ENCODE data around the gene CNPY1.

The CNPY1 gene

DNA sequence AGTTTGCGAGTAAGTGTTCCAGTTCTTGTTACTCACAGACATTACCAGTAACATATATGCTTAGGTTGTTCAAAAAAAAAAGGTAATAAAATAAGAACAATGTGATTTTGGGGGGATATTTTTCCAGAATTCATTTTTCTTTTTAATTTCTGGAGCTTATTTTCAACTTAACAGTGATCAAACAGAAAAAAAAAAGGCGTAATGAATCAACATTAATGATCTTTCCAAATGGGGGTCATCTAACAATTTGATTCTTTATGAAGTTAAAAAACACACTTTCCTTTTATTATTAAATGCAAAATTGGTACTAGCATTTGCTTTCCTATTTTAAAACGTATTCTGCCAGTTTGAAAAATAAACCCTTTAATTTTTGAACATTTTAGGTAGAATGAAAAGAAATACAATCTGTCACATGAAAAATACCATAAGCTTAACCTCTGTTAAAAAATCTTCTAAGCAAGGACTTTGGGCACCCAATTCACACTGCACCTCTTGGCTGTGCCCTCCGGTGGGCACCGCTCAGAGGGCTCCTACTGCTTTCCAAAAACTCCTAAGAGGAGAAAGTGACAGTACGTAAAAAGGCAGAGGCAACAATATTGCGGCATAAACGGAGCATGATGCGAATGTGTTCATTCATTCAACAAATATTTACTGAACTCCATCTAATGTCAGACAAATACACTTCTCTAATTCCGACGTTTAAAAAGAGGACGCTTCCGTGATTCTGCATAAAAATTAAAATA lies 32.6 kb downstream of the CNPY1 start:
- no peak for DNase-seq

GRCh38 chr7:155512246-155512887 lies 34.0 kb downstream of the CNPY1 start:
- DNase-seq: no peak

- DNase-seq: no peak
Measured at GRCh38 chr7:155511702-155511996, 34.7 kb downstream of the CNPY1 start.

DNA sequence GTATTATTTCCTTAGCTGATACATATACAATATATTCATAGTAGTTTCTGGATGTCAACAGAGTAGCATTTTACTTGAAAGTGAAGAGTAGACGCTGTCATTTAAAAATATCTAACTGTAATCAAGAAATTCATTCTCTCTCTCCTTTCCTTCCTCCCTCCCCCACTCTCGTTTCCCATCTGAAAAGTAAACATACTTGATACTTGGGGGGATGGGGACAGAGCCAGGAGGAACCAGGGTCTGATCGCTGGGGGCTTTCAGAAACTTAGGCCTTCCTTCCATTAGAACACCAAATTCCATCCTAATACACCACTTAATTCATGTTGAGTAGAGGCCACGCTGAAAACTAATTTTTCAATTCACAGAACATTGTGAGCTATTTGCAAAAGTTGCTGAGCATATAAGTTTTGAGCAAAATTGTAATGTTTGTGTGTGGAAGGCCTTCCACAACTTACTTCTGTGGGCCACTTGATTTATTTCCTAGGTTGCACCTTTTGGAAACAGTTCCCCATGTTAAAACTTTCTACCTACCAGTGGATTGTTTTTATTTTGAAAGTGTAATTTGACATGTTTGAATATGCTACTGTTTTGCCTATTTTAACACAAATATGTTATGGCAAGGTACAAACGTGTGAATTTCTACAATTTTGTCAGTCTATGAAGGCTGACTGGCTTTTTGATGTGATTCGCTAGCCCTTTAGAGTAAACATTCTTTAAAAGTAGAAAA lies 35.2 kb downstream of the CNPY1 start:
- no peak for DNase-seq

DNA sequence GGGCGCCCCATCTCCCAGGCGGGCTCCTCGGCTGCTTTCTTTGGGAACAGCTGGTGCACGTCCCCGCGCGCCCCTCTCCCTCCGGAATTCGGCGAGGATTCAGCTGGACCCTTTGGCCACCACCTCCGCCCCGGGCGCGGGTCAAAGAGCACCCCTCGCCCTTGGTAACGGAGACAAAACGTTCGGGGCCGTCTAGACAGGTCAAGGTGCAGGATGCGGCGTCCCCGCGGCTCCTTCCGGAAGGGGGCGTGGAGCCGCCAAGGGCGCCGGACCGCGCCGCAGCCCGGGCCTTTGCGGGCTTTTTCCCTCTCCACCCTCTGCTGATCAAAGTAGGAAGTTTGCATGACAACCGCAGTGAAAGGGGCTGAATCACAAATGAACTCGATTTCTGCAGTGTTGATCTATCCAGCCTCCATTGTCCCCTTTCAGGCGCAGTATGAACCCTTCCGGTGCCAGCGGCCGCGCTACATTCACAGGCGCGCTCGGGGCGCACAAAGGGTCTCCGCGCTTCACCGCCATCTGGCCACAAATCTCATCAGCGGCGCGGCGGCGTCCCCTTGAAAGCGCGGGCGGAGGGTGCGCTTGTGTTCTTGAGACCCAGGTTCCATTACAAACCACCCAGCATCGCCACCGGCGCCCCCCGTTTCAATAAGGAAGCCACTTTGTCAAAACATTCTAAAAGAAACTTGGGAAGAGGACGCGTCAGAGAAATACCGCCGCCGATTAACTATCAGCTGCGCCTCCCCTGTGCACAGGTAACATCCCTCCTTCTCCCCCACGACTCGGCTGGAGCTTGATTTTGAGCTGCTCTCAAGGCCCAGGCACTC lies 36.4 kb downstream of the CNPY1 start:
- DNase-seq: no peak

DNA sequence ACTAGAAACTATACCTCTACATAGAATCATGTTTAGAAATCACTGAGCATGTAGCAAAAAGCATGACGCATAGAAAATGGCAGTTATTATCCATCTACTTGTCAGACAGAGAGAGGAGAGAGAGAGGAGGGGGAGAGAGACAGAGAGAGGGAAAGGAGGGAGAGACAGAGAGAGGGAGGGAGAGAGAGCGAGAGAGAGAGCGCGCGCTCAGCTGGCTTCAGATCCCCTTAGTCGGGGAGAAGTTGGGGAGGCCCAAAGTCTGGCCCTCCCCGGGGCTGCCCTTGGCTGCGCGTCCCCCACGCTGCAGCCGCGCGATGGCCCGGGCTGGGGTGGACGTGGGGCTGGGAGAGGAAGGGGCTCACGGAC lies 37.0 kb downstream of the CNPY1 start:
- no peak for DNase-seq

DNA sequence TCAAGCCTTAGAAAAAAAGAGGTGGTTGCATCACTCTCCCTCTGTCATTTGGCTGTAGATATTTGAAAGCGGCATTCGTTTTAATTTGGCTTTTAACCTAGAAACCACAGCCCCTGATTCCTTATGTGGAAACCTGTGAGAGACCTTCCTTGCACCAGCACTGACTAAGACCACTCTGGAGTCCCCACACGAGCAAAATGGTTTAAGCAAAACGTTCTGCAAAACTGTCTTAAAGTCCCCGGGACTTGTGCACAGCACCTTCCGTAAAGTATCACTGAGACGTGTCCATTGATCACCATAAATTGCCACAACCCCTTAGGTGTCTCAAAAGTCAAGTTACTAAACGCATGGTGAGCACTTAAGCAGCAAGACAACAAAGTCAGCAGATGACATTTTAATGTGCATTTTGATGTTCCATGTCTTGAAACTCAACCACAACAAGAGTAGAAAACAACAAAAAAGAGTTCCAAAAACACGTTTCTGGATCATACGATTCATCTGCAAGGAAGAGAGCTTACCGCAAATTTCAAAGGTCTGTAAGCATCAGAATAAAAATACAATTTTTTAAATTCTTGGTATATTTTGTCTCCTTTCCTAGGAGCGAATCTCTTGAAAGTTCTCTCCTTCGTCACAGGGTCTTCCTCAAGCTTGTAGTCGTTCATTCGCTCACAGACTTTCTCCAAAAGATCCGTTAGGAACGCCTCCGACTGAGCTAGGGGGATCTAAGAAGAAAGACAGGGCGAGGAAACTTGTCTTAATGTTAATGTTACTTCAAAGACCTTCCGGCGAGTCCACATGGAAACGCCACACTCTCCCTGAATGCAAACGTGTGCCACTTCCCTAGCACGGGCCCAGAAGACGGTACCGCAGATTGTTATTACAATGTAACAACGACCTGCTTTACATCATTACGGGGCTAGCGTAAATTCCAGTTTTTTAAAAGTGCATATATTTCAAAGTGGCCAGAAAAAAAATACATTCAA lies 37.7 kb downstream of the CNPY1 start:
- no peak for DNase-seq

- no peak for DNase-seq
Measured at GRCh38 chr7:155507576-155507975, 38.8 kb downstream of the CNPY1 start.

DNA sequence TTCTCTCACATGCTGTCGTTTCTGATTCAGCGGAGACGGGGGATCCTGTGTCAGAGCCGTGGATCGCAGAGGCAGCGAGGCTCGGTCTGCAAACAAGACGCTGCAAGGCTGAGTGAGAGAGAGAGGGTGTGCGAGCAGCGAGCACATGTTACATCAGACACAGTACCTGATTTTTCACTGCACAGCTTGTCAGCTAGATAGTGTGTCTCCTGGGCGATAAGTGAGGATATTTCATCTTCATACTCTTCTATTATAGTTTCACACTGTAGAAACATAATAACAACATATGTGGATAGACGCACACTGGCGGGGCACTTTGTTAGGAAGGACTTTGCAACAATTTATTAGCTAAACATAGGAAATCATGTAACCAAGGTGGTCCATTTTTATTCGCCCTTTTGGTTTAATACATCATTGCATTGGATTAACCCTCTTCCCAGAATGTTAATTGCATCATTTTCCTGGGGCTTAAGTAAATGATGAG lies 39.5 kb downstream of the CNPY1 start:
- DNase-seq: no peak

DNA sequence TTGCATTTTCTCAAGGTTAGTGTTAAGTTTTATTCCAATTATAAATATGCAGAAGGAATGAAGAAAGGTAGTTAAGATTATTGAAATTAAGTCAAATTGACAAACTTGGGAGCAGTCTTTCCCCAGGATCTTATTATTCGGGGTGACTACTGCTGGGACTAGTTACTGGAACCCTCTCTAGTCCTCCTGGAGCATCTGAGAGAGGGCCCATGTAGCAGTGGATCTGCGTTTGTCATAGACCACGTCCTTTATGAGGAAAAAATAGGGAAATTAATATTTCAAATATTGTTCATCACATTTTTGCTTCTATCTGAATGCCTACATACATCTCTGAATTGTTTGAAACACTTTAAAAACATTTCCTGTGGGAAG lies 41.0 kb downstream of the CNPY1 start:
- no peak for DNase-seq

DNA sequence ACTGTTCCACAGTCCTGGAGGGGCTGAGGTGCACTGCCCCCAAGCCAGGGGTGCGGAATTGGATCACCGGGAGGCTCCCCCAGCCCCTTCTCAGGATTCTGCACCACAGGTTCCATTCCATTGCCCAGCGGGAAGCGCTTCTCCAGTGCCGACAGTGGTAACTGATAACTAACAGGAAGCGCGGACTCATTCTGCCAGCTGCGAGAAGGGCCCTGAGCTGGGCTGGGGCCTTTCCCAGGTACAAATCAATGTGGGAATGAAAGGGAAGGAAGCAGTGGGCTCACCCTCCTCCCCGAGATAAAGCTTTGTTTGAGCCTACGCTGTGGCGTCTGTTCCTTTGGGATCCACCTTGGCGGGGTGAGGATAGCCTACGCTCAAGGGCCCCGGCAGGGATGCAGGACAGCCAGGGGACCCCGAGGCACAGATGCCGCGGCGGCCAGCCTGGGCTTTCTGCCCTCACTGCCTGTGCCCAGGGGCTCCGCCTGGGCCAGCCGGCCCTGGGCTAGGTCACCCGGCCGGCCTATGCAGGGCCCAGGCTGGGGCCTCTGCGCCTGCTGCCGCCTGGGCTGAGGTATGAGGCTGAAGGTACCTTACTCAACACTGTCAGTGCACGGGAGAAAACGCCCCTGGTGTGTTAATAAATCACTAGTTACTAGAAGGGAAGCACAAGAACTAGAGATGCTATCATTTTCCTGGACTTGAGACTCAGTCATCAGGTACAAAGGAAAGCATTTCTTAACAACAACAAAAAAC lies 49.0 kb downstream of the CNPY1 start:
- DNase-seq: no peak

GRCh38 chr7:155496267-155497005 lies 49.9 kb downstream of the CNPY1 start:
- no peak for DNase-seq

- DNase-seq: no peak
Measured at GRCh38 chr7:155495440-155496248, 50.7 kb downstream of the CNPY1 start.

DNA sequence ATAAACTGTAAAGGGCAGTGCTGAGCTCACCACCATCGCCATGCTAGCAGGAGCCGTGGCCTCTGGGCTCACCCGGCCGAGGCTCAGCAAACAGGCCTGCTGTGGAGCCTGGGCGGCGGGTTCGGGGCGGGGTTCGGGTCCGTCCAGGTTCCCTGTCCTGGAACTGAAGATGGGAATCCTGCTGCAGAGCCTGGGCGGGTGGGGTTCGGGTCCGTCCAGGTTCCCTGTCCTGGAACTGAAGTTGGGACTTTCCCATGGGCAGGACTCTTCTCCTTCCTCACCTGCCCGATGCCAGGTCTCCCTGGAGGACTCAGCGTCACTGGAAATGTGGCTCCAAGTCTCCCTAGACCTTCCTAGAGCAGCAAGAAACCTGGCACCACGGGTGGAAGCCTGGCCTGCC lies 51.8 kb downstream of the CNPY1 start:
- no peak for DNase-seq

DNA sequence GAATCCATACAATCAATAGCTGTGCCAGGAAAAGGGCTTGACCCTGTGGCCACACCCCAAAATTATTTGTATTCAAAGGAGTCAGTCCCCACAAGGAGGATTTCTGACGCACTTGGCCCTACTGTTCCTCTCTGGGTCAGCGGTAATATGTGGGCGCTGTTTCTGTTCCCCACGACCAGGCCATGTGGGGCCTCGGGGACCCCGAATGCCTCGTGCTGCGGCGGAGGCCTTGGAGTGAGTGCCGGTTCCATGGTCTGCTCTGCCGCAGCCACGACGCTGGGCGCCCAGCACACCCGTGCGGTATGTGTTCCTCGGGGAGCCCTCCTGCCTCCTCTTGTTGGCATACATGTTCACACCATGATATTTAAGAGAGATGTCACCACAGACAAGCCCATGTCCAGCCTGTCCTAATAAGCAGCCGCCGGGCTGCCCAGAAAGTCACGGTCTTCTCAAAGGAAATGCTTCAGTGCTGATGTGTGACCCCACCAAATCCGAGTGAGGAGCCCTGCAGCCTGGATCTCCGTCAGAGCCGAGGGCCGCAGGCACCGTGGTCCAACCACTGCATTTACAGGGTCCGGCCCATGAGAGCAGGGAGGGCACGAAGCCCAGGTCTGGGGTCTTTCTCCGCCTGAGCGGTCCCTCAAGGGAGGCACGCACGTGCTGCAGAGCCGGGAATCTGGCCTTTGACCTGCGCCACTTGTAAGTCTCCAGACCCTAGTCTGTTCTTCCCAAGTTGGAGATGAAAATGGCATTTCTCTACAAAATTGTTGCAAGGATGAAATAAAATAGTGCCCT lies 52.4 kb downstream of the CNPY1 start:
- DNase-seq: no peak

DNA sequence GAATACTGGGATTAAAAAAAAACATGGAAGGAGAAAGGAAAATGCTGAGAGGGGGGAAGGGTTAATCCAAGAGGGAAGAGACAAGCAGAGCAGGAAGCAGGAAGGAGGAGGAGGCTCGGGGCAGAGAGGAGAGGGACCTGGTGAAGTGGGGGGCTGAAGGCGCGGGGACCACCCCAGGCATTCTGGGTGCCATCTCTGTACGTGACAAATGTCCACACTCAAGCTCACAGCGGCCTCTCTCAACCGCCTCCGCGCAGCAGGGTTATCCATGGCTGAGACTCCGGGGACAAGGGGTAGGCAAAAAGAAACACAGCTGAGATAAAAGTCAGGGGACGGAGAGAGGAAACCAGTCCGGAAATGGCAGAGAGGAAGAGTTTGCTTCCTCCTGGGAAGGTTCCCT lies 54.5 kb downstream of the CNPY1 start:
- DNase-seq: no peak
